Measurements from ENCODE around the gene CHAT.

- no peak for TF ChIP-seq CTCF (optimal IDR thresholded peaks at IDR 0.05 in 1 of 3, IDR thresholded peaks at IDR 0.05 in 1 of 3, conservative IDR thresholded peaks at IDR 0.05 in 1 of 3; ENCODE audit: extremely low read depth in 1 of 3, insufficient read depth in 2 of 3, low read length in 3 of 3)
- TF ChIP-seq EZH2 (IDR thresholded peaks at IDR 0.05; ENCODE audit: low read length) = no peak
Observed at GRCh38 chr10:49613882-49614241, at the start of gene CHAT.
